Gastroesophageal sphincter (tissue), 4 donors: ENCODE results near the gene FLACC1. TPM values are rescaled to one million over a fixed set of nuclear protein-coding genes. Genes with fewer than 3 reads are reported as not detected.
A peak's percentile ranks its signal among the peaks of the same experiment; 100 is the strongest.
"Not testable (repeated sequence)": the region's sequence is repeated elsewhere in the genome, so short reads cannot be mapped to it uniquely, and the experiment has no call there.

ENCODE experiments used
- ATAC-seq: fragments of 150-250 bp; one replicate; pipeline ENCODE4 v1.9.1; 2016; ENCODE audit warnings: mild to moderate bottlenecking, moderate library complexity
- H3K27ac ChIP-seq, 4 donors: fragments of 200-600 bp; sonication (generic) in 3 of 4; 1 replicate in 3 of 4; 2 replicates in 1 of 4; pipeline ENCODE4 v1.5.1; 2016 to 2019
- H3K27me3 ChIP-seq: fragments of 200-600 bp; sonication (generic); one replicate; pipeline ENCODE4 v1.5.1; 2019
- H3K36me3 ChIP-seq, 2 donors: fragments of 200-600 bp; sonication (generic); one replicate each; pipeline ENCODE4 v1.5.1; 2019; ENCODE audit warnings: control low read depth in 1 of 2
- H3K4me1 ChIP-seq, 3 donors: fragments of 200-600 bp; sonication (generic); 1 replicate in 2 of 3; 2 replicates in 1 of 3; pipeline ENCODE4 v1.5.1; 2016 to 2019; ENCODE audit warnings: control low read depth in 2 of 3
- H3K4me3 ChIP-seq, 2 donors: fragments of 200-600 bp; sonication (generic); one replicate each; pipeline ENCODE4 v1.5.1; 2019; ENCODE audit warnings: mild to moderate bottlenecking in 1 of 2, moderate library complexity in 1 of 2
- H3K9me3 ChIP-seq, 3 donors: fragments of 200-600 bp; sonication (generic); one replicate each; pipeline ENCODE4 v1.5.1; 2017 to 2019; ENCODE audit warnings: control low read depth in 2 of 3
- EP300 ChIP-seq: sonication (generic); formaldehyde crosslinking; IDR thresholded peaks from one replicate; pipeline ENCODE4 v1.6.1; 2017; ENCODE audit warnings: antibody characterized with exemption, mild to moderate bottlenecking
- POLR2A ChIP-seq, 2 donors: fragments of 450-650 bp; IDR thresholded peaks; one replicate each; pipeline ENCODE4 v1.6.1; 2017; ENCODE audit warnings: antibody characterized with exemption in 2 of 2, mild to moderate bottlenecking in 2 of 2, moderate library complexity in 1 of 2
- POLR2AphosphoS5 ChIP-seq: sonication (generic); formaldehyde crosslinking; IDR thresholded peaks from one replicate; pipeline ENCODE4 v1.6.1; 2017; ENCODE audit warnings: antibody characterized with exemption
- WGBS, 2 donors: methylation state at CpG; one replicate each; pipeline ENCODE4 v1.1.5; 2018; ENCODE audit warnings: low coverage in 1 of 2; 5-methylcytosine and 5-hydroxymethylcytosine counted together
- total RNA-seq, 4 donors: library from RNA; depleted of rRNA; stranded (reverse); fragments of >200 nt; gene quantifications; one replicate each; pipeline ENCODE4 v1.1.0, GENCODE V29; 2016
- TF ChIP-seq, protein P1 (sequence below), 4 experiments: fragments of 200-600 bp in 2 of 4; fragments of 450-650 bp in 2 of 4; sonication (generic) in 1 of 4; IDR thresholded peaks; one replicate each; pipeline ENCODE4 v1.5.1; 2017 to 2019; ENCODE audit warnings: antibody characterized with exemption in 4 of 4, mild to moderate bottlenecking in 2 of 4, moderate library complexity in 2 of 4

FLACC1 gene
- total RNA-seq, 4 donors from 2014 or later = 1.1 to 3.8 (median 3.2) TPM

DNA sequence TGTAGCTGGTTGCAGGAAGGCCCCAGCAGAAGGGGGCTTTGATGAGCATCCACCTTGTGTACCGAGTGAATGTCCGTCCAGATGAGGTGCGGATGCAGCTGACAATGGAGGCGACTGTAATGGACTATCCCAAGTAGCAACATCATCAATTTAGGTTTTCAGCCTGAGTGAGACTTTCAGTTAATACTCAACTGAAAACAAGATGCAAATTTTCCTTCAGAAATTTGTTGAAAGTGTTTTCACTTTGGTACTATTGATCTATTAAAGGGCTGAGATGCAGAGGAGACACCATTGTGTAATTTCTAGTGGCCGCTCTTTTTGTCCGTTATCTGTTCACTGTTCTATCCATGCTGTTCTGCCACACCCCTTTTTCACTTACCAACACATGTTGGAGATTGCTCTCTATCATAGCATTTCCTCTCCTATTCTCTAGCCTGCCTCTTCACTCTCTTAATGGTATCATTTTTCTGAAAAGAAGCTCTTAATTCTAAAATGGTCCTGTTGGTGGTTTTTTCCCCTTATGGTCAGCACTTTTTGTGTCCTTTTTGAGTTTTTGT, 108.8 kb downstream of the FLACC1 start:
- no peaks in the 10 kb centered on the region for H3K27me3 ChIP-seq
- H3K9me3 ChIP-seq = no peaks in the 10 kb centered on the region
- no peak for ATAC-seq
- no peak overlapping the region for H3K27ac ChIP-seq
- no peak overlapping the region for H3K4me3 ChIP-seq
- no peaks in the 10 kb centered on the region for H3K36me3 ChIP-seq
- no peak for TF ChIP-seq POLR2A (IDR thresholded peaks at IDR 0.05)
- TF ChIP-seq POLR2AphosphoS5 = no peak
- no peak for TF ChIP-seq EP300
- TF ChIP-seq, protein P1, sequence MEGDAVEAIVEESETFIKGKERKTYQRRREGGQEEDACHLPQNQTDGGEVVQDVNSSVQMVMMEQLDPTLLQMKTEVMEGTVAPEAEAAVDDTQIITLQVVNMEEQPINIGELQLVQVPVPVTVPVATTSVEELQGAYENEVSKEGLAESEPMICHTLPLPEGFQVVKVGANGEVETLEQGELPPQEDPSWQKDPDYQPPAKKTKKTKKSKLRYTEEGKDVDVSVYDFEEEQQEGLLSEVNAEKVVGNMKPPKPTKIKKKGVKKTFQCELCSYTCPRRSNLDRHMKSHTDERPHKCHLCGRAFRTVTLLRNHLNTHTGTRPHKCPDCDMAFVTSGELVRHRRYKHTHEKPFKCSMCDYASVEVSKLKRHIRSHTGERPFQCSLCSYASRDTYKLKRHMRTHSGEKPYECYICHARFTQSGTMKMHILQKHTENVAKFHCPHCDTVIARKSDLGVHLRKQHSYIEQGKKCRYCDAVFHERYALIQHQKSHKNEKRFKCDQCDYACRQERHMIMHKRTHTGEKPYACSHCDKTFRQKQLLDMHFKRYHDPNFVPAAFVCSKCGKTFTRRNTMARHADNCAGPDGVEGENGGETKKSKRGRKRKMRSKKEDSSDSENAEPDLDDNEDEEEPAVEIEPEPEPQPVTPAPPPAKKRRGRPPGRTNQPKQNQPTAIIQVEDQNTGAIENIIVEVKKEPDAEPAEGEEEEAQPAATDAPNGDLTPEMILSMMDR (IDR thresholded peaks at IDR 0.05) = no peak
- no peaks in the 10 kb centered on the region for H3K4me1 ChIP-seq
- 92 to 95% methylated on average over 6 of the region's 6 CpGs for WGBS, 2 donors

DNA sequence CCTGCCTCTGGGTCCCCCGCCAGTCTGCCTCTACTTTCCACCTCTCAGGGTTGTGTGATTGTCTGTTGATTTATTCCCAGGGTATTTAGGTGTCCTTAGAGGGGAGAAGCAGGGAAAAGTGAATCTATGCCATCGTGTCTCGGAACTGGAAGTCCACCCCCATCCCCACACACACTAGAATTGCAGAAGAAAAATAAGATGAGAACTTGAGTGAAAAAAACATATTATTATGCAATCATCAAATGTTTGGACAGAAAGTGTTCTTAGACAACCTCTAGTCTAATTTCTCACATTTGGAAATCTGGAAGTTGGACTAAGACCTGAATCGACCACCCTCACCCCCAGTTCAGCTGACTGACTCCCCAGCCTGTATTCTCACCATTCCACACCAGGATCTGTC, 110.9 kb downstream of the FLACC1 start:
- H3K27ac ChIP-seq = no peak overlapping the region
- H3K9me3 ChIP-seq = no peaks in the 10 kb centered on the region
- TF ChIP-seq POLR2AphosphoS5 (no peak), EP300 (no peak), POLR2A (IDR thresholded peaks at IDR 0.05) (no peak)
- TF ChIP-seq, protein P1 (IDR thresholded peaks at IDR 0.05) = no peak
- no peaks in the 10 kb centered on the region for H3K4me1 ChIP-seq
- 72 to 80% methylated on average over 2 to 3 of the region's 4 CpGs for WGBS, 2 donors
- peak; percentile 7 for ATAC-seq
- no peak overlapping the region for H3K4me3 ChIP-seq
- H3K36me3 ChIP-seq = no peaks in the 10 kb centered on the region
- H3K27me3 ChIP-seq = no peaks in the 10 kb centered on the region

DNA sequence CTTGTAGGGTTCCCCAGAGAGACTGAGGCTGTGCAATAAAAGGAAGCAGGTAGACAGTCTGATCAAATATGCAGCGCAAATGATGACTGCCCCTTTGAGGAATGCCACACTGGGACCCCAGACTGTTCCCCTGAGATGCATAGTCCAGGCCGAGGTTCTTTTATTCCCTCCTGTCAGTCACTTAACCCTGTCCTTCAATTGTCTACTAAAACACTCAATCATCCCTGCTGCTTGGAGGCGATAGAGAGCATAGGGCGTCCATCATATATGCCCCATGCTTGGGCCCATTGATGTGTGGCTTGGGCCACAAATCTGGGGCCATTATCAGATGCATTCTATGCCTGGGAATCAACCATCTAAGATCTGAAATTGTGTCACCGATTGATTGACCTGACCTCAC, 112.3 kb downstream of the FLACC1 start:
- ATAC-seq = no peak
- Histone ChIP-seq H3K4me1 (no peaks in the 10 kb centered on the region), H3K36me3 (no peaks in the 10 kb centered on the region), H3K4me3 (no peak overlapping the region), H3K27me3 (no peaks in the 10 kb centered on the region), H3K9me3 (no peaks in the 10 kb centered on the region), H3K27ac (no peak overlapping the region)
- 96 to 97% methylated on average over 3 to 5 of the region's 5 CpGs for WGBS, 2 donors
- no peak for TF ChIP-seq POLR2A (IDR thresholded peaks at IDR 0.05)
- no peak for TF ChIP-seq POLR2AphosphoS5
- TF ChIP-seq EP300 = no peak
- TF ChIP-seq, protein P1 (IDR thresholded peaks at IDR 0.05) = no peak

DNA sequence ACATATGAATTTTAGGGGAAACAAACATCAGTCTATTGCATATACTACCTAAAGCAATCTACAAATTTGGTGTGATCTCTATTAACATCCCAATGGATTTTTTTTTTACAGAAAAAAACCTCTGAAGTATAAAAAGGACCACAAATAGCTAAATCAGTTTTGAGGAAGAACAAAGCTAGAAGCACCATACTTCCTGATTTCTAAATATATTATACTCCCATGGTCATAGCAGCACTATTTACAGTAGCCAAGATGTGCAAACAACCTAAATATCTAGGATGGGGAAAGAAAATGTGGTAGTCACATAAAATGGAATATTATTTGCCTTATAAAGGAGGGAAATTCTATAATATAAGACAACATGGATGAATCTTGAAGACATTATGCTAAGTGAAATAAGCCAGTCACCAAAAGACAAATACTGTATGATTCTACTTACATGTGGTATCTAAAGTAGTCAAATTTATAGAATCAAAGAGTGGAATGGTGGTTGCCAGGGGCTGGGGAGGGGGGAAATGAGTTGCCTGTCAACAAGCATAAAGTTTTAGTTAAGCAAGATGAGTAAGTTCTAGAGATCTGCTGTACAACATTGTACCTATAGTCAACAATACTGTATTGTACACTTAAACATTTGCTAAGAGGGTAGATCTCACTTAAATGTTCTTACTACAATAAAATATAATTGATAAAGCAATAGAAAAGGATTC, 114.4 kb downstream of the FLACC1 start:
- Histone ChIP-seq H3K9me3 (no peaks in the 10 kb centered on the region), H3K27me3 (no peaks in the 10 kb centered on the region), H3K36me3 (no peaks in the 10 kb centered on the region), H3K4me1 (no peaks in the 10 kb centered on the region), H3K27ac (no peak overlapping the region), H3K4me3 (no peak overlapping the region)
- TF ChIP-seq, protein P1 (IDR thresholded peaks at IDR 0.05) = no peak
- no peak for TF ChIP-seq POLR2A (IDR thresholded peaks at IDR 0.05)
- TF ChIP-seq POLR2AphosphoS5 = no peak
- TF ChIP-seq EP300 = no peak
- no peak for ATAC-seq

DNA sequence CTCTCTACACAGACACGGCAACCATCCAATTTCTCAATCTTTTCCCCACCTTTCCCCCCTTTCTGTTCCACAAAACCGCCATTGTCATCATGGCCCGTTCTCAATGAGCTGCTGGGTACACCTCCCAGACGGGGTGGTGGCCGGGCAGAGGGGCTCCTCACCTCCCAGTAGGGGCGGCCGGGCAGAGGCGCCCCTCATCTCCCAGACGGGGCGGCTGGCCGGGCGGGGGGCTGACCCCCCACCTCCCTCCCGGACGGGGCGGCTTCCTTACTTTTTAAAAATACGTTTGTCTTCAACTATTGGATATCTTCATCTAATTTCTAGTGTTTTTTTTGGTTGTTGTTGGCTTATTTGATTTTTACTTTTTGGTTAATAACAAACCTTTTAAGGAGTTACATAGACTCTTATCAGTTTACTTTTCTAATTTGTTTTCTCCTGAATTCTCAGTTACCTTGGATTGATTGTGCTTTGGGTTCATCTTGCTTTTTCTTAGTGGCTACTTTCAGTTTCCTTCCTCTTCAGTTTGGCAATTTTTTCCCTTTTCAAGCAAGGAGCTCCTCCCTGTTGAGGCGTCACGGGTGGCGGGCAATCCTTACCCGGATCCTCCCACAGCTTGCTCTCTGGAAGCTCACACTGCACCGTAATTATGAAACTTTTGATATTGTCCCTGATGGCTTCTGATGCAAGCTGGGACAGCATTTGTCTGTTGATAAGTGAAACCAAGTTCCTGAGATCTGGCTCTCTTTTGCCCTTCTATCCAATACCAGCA, 117.8 kb downstream of the FLACC1 start:
- not testable (repeated sequence) for H3K27me3 ChIP-seq, H3K9me3 ChIP-seq, H3K36me3 ChIP-seq, H3K4me3 ChIP-seq
- 74% methylated on average over 13 of the region's 21 CpGs; no CpG with 5 or more reads in 1 of the 2 donors for WGBS, 2 donors
- H3K4me1 ChIP-seq = peaks cover 0 to 13% (median 3%) of the 10 kb centered on the region in 3 donors
- peak overlapping the region; percentile 18 to 47 (median 35) for H3K27ac ChIP-seq
- peak; percentile 92 for ATAC-seq

Other genes starting within 250 kb of the FLACC1 start
- 100 to 1,000 TPM; 145 to 346 (median 176) TPM for gene CFLAR, start 241.2 kb downstream of the FLACC1 start, total RNA-seq
- 1 to 10 TPM; 2.6 to 7.5 (median 6.3) TPM for gene CASP10, start 174.2 kb downstream of the FLACC1 start, total RNA-seq
- 10 to 100 TPM in 2 of 4 donors, 1 to 10 TPM in 2; 6.4 to 12.3 (median 10.0) TPM for gene CASP8, start 96.8 kb downstream of the FLACC1 start, total RNA-seq
- 100 to 1,000 TPM in 2 of 4 donors, 10 to 100 TPM in 2; 64.8 to 129 (median 105) TPM for gene TRAK2, start 94.1 kb upstream of the FLACC1 start, total RNA-seq
- gene STRADB, start 94.4 kb upstream of the FLACC1 start, total RNA-seq = 10 to 100 TPM in 3 of 4 donors, 1 to 10 TPM in 1; 9.3 to 34.9 (median 13.0) TPM